Ureter (tissue), 1 donor: Measurements from ENCODE around the gene TAF10. TPM values are rescaled to one million over a fixed set of nuclear protein-coding genes. Genes with fewer than 3 reads are reported as not detected.

Experiments used
- DNase-seq: peaks from one replicate; pipeline ENCODE4 v3.0.0-alpha.2; 2020; ENCODE audit warnings: low spot score
- total RNA-seq: library from RNA; stranded (reverse); gene quantifications from one replicate; pipeline ENCODE4 v1.2.4, GENCODE V29; 2023
- donor health status: DM: yes; HTN: yes; CAD: no.

The TAF10 gene
- total RNA-seq, 1 donor from 2014 or later = 176 TPM

DNA sequence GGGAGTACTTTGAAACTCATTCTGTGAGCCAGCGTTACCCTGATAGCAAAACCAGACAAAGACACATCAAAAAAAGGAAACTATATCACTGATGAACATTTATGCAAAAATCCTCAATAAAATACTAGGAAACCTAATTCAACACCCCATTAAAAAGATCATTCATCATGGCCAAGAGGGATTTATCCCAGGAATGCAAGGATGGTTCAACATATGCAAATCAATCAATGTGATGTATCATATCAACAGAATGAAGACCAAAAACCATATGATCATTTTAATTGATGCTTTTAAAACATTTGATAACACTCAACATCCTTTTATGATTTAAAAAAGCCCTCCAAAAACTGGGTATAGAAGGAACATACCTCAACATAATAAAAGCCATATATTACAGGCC is 28.4 kb downstream of the TAF10 start:
- no peak for DNase-seq

DNA sequence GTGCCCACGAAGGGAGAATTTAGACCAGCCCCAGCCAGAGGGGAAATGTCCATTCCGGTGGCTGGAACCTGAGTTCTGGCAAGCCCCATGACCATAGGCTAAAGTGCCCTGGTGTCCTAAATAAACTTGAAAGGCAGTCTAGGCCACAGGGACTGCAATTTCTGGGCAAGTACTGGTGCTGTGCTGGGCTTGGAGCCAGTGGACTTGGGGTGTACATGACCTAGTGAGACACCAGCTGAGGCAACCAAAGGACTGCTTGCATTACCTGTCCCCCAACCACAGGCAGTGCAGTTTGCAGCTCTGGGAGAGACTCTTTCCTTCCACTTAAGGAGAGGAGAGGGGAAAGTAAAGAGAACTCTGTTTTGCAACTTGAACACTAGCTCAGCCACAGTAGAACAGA is 32.3 kb downstream of the TAF10 start:
- no peak for DNase-seq

DNA sequence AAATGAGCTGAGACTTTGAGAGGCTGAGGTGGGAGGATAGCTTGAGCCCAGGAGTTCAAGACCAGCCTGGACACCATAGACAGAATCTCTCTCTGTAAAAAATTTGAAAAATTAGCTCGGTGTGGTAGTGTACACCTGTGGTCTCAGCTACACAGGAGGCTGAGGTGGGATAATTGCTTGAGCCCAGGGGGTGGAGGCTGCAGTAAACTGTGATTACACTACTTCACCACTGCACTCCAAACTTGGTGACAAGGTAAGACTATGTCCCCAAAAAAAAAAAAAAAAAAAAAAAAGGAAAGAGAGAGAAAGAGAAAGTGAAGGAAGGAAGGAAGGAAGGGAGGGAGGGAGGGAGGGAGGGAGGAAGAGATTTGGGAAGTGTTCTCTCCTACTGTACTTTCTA is 33.9 kb downstream of the TAF10 start:
- DNase-seq = no peak

DNA sequence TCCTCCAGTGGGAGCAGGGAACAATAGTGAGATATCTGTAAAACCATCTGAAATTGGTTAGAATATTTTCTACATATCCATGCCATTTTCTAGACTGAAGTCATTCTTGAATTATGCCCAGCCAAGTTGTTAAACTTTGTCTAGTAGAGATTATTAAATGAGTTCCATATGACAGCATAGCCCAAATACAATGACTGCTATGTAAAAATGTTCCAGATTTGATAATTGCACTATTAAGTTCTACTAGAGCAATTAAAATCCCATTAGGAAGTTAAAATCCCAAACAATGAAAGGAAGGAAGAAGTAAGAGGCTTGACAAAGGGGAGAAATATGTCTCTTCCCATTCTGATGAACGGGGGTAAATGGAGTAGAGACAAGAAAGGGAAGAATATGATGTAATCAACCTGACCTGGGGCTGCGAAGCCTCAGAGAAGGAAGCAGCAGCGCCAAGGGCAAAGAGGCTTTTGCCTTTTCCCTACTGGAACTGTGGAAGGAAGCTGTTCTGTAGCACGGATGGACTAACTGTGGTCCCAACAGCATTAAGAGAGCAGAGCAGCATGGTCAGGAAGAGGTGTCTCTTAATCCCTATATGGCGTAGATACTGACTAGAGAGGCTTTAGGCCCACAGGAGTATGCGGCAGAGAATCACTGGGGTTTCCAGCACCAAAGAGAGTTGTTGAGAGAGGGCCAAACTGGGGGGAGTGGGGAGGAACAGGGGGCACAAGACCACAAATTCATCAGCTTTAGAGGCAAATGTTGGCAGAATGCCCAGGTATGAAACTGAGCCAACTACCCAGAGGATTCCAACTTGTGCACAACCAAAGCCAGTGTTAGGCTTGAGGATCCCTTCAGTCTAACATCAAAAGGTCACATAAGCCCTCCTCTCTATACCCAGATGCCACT is 35.3 kb downstream of the TAF10 start:
- peak; percentile 70 for DNase-seq

DNA sequence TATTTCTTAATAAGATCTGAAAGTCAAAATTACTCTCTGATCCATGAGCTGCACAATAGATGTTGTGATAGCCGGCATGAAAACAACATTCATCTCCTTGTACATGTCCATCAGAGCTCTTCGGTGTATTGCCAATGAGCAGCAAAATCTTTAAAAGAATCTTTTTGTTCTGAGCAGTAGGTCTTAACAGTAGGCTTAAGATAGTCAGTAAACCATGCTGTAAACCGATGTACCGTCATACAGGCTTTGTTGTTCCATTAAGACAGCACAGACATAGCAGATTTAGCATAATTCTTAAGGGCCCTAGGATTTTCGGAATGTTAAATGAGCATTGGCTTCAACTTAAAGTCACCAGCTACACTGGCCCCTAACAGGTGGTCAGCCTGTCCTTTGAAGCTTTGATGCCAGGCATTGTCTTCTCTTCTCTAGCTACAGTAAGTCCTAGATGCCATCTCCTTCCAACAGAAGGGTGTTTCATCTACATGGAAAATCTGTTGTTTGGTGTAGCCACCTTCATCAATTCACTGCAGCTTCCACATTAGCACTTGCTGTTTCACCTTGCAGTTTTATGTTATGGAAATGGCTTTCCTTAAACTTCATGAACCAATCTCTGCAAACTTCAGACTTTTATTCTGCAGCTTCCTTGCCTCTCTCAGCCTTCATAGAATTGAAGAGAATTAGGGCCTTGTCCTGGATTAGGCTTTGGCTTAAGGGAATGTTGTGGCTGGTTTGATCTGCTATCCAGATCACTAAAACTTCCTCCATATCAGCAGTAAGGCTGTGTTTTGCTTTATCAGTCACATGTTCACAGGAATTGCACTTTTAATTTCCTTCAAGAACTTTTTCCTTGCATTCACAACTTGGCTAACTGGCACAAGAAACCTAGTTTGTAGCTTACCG is 37.0 kb downstream of the TAF10 start:
- no peak for DNase-seq

DNA sequence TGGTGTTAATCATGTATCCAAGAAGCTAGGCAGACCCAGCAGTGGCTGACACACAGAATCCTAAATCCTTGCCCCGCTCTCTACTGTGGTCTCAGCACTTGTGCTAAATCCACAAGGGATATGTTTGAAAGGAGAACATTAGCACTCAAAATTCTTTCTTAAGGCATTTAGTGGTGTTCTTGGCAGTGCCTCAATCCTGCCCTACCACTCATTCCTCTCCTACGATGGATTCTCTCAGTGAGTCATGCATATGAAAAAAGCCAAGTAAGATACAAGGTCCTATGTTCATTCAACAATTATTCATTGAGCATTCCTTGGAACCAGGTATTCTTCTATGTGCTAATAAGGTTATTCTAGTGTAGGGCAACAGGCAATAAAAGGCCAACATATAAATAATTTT is 39.8 kb downstream of the TAF10 start:
- no peak for DNase-seq

DNA sequence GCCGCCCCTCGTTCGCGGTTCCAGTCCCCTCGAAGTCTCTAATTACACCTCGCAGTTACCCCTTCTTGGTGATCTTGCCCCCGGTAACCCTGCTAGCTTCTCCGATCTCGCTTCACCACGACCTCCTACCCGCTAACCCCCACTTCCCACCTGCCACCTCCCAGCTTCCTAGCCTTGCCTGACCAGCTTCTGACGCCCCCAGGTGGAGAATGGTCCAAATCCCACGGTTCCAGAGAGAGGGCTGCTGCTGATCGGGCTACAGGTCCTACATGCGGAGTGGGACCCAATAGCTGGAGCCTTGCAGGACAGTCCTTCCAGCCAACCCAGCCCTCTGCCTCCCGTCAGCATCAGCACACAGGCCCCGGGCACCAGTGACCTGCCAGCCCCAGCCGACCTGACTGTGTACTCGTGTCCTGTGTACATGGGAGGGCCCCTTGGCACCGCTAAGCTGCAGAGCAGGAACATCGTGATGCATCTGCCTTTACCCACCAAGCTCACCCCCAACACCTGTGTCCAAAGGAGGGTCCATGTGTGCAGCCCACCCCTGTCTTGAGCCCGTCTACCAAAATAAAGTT is 40.5 kb downstream of the TAF10 start:
- no peak for DNase-seq

DNA sequence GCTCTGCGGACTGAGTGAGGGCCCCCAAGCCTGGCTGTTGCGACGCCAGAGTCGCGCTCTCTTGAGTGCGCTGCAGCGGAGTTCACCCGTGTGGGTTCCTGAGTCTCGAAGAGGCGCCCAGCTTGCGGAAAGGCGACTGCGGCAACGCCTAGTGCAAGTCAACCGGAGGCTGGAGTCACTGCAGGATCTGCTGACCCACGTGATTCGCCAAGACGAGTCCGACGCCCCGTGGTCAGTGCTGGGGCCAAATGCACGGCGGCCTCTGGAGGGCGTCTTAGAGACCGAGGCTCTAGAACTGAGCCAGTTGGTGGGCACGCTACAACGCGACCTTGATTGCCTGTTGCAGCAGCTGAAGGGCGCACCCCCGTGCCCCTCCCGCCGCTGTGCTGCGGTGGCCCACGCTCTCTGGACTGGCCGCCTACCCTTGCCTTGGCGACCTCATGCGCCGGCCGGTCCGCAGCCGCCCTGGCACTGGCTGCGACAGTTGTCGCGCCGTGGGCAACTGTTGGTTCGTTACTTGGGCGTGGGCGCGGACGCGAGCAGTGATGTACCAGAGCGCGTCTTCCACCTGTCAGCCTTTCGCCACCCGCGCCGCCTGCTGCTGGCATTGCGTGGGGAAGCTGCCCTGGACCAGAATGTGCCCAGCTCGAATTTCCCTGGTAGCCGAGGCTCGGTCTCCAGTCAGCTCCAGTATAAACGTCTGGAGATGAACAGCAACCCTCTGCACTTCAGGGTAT is 41.2 kb downstream of the TAF10 start:
- DNase-seq = no peak

DNA sequence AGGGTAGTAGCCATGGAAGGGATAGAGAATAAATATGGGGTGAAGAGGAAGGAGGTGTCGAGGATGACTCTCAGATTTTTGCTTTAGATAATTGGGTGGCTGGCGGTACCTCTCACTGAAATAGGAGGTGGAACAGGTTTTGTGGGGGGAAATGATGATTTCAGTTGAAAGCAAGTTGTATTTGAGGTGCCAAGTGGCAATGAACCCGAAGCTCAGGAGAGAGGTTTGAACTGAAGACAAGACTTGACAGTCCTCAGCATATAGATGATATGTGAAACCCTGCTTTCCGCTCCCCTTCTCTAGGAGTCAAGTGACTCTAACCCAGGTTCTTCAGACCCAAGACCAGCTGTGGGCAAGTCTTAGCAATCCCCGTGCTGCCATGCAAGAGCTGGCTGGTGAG is 42.3 kb downstream of the TAF10 start:
- DNase-seq = no peak

DNA sequence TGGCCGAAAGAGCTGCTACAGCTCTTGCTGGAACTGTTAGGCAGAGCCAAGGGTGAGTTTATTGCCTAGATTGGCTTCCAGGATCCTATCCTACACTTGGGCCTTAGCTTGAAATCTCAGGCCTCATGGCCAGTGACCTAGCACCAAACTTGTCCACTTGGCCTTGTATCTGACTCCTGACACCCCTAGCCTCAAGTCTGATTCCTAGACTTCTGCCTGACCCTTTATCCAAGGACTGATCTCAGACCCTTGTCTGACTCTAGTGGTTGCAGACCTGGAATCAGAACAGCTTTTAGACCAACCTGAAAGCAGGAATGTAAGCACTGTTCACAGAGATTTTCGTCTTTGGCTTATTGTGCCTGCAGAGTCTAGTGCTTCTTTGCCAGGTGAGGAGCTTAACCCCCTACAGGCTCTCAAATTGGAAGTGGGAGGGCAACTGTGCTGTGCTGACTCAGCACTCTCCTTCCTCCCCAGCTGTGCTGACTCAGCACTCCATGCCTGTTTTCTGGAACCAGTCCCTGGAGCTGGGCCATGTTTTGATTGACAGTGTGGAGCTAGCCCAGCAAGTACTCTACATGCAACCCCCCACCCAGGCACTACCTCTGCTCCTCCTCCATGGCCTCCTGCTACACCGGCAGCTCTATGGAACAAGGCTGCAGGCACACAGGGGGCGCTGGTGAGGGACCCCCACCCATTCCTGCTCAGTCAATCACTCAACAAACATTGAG is 43.7 kb downstream of the TAF10 start:
- no peak for DNase-seq

DNA sequence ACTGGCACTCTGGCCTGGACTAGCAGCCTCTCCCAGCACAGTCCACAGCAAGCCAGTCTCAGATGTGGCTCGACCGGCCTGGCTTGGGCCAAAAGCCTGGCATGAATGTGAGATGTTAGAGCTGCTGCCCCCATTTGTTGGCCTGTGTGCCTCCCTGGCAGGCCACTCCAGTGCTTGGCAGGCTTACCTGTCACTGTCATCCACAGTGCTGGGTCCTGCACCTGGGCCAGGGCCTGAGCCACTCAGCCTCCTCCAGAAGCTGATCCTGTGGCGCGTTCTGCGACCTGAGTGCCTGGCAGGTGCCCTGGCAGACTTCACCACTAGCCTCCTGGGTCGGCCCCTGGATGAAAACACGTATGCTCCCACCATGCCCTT is 44.7 kb downstream of the TAF10 start:
- no peak for DNase-seq

DNA sequence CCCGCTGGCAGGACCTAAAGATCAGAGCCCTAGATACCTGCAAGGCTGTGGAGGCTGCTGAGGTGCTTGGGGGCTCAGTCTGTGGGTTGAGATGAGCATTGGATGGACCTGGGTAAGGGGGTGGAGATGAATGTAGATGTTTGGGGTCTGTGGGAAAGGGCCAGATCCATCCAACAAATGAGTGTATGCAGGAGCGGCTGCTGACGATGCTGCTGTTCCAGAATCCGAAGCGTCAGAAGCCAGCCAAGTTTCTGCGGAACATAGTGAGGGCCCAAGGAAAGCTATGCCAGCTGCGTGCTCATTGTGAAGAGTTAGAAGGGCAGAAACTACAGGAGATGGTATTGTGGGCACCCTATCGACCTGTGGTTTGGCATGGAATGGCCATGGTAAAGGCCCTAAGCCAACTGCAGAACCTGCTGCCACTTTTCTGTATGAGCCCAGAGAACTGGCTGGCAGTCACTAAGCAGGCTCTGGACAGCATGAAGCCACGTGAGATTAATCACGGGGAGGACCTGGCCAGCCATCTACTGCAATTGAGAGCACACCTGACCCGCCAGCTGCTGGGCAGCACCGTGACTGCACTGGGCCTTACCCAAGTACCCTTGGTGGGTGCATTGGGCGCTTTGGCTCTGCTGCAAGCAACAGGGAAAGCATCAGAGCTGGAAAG is 45.2 kb downstream of the TAF10 start:
- no peak for DNase-seq

DNA sequence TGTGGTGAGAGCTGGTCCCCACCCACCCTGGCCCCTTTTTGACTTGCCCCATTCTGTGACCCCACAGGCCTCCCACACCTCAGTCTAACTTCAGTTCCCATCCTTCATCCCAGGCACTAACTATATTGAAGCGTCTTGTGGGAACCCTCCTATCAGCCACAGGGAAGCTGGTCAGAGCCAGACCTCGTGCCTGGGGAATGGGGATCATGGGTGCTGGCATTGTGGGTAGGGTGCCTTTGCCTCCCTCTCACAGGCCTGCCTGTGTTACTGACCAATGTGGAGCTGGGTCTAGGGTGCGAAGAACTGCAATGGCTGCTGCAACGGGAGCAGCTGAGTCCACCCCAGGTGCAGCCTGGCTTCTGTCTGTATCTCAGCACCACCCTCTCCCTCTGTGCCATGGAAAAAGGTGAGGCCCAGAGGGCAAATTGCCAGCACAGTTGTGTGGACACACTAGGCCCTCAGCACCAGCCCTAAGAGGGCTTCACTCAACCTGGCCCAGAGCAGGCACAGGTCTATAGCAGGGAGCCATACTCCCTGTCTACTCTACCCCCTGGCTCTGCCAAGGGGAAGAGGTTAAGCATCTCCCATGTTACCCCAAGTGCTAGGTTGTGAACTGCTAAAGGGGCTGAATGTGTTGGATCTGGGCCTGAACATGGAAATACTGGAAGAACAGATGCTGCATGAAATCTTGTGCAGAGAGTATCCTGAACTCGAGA is 45.9 kb downstream of the TAF10 start:
- no peak for DNase-seq

DNA sequence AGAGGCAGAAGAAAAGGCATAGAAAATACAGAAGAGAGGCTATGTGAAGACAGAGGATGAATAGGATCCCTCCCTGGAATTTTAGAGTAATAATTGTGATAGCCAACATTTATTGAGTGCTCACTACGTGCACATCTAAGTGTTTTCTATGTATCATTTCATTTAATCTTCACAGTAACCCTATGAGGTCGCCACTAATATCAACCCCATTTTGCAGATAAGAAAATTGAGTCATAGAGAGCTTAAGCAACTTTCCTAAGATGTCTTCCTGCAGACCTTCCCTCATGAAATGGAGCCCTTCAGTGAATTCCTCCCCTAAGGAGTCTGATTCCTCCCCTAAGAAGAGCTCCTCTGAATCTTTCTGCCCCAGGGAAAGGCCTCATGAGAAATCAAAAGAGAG is 46.7 kb downstream of the TAF10 start:
- no peak for DNase-seq

DNA sequence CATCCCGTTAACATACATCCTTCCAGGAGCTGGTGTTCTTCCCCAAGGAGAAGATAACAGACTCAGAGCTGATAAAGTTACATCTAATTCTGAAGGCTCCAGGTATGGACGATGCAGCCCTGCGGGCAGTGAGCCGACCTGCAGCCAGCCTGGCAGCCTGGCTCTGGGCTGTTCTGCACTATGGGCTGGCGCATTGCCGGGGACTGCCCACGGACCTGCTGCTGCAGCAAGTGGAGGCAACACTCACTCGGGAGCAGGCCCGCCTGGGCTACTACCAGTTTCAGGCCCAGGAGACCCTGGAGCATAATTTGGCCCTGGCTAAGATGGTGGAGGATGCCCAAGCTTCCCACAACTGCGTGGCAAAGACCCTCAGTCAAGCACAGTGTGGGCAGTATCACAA is 48.3 kb downstream of the TAF10 start:
- DNase-seq = no peak

DNA sequence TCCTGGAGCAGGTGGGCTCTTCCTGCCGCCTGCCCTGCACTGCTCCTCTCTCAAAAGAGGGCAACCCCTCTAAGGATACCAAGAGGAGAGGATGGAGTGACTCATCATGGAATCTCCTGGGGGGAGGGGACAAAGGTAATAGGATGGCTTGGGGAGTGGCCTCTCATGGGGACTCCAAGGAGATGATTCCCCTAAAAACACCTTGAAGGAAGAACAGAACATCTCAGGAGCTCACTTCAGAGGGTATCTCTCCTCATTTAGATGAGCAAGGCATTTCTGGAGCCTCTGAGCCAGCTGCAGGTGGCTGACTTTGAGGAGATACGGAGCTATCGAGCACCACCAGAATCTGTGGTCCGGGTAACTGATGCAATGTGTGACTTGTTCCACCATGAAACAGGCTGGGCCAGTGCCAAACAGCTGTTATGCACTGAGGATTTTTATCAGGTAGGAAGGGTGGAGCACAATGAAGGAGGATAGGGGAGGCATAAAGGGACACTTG is 48.8 kb downstream of the TAF10 start:
- no peak for DNase-seq

DNA sequence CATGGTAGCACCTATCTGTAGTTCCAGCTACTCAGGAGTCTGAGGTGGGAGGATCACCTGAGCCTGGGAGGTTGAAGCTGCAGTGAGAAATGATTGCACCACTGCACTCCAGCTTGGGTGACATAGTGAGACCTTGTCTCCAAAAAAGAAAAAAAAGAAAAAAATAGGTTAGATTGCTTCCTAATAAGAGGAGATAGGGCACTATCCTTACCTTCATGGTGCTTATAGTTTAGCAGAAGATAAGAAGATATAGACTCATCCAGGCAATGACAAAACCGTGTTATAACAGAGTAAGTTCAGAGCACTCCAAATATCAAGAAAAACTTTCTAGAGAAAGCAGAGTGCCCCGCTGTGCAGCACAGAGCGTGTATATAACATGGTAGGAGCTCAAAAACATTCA is 50.7 kb downstream of the TAF10 start:
- no peak for DNase-seq
